Measurements from ENCODE around the gene ONECUT2. TPM values are rescaled to one million over a fixed set of nuclear protein-coding genes. Genes with fewer than 3 reads are reported as not detected.

ONECUT2 gene
- total and polyA plus RNA-seq, 3 donors from 2014 or later, result 0.69 to 0.93 (median 0.79) TPM

DNA sequence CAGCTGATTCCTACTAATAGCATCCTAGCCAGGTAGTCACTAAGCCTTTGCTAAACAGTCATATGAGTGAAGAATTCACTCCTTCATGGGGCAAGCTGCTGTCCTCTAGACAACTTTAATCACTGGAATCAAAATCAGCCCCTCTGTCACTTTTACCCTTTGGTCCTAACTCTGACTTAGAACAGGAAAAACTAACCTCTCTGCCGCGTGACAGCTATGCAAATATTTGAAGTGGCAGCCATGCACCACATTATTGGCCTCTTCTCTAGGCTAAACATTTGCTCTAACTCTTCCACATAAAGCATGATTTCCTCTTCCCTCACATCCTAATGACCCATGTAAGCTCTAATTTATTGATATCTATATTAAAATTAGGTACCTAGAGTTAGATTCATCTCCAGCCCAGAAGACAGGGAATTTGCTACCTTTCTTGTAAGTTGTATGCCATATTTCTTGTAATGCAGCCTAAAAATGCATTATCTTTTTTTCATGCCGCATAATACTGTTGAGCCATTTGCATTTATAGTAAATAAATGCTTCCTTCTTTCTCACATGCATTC, 12.8 kb upstream of the ONECUT2 start:
- no peak for TF ChIP-seq POLR2A (IDR thresholded peaks at IDR 0.05)
- TF ChIP-seq, protein P1, sequence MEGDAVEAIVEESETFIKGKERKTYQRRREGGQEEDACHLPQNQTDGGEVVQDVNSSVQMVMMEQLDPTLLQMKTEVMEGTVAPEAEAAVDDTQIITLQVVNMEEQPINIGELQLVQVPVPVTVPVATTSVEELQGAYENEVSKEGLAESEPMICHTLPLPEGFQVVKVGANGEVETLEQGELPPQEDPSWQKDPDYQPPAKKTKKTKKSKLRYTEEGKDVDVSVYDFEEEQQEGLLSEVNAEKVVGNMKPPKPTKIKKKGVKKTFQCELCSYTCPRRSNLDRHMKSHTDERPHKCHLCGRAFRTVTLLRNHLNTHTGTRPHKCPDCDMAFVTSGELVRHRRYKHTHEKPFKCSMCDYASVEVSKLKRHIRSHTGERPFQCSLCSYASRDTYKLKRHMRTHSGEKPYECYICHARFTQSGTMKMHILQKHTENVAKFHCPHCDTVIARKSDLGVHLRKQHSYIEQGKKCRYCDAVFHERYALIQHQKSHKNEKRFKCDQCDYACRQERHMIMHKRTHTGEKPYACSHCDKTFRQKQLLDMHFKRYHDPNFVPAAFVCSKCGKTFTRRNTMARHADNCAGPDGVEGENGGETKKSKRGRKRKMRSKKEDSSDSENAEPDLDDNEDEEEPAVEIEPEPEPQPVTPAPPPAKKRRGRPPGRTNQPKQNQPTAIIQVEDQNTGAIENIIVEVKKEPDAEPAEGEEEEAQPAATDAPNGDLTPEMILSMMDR (IDR thresholded peaks at IDR 0.05), result no peak
- no peaks in the 10 kb centered on the region for H3K4me1 ChIP-seq
- no peaks in the 10 kb centered on the region for H3K36me3 ChIP-seq (ENCODE audit: low read depth, missing control alignments)
- WGBS, 2 donors, result 76 to 86% methylated on average over 3 of the region's 3 CpGs
- DNase-seq, result no peak
- no peak overlapping the region for H3K4me3 ChIP-seq
- H3K9me3 ChIP-seq, result no peaks in the 10 kb centered on the region
- H3K27ac ChIP-seq, result no peak overlapping the region
- intact Hi-C loops (cut with DNase I; ENCODE audit: low total_unique reads), result no loop called here
- no peaks in the 10 kb centered on the region for H3K27me3 ChIP-seq

DNA sequence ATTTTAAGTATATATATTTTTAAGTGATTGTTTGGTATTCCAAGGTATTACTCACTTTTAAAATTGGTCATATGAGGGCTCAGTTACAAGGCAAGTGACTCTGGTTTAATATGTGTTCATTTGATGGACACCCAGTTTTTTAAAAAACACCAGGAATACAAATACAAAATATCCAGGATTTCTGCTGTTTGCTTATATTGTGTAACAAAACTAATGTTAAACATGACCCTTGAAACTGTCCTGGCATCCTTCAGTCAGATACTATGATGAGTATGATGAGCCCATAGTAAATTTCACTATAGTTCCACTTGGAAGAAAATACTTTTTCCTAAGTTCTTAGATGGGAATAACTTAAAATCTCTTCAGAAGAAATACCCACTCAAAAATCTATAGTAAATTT, 11.4 kb upstream of the ONECUT2 start:
- H3K4me1 ChIP-seq, result no peaks in the 10 kb centered on the region
- no peak for TF ChIP-seq POLR2A (IDR thresholded peaks at IDR 0.05)
- TF ChIP-seq, protein P1 (IDR thresholded peaks at IDR 0.05), result no peak
- no peak for DNase-seq
- H3K9me3 ChIP-seq, result no peaks in the 10 kb centered on the region
- intact Hi-C loops (cut with DNase I; ENCODE audit: low total_unique reads), result no loop called here
- H3K4me3 ChIP-seq, result no peak overlapping the region
- no peaks in the 10 kb centered on the region for H3K36me3 ChIP-seq (ENCODE audit: low read depth, missing control alignments)
- no peaks in the 10 kb centered on the region for H3K27me3 ChIP-seq
- no peak overlapping the region for H3K27ac ChIP-seq

DNA sequence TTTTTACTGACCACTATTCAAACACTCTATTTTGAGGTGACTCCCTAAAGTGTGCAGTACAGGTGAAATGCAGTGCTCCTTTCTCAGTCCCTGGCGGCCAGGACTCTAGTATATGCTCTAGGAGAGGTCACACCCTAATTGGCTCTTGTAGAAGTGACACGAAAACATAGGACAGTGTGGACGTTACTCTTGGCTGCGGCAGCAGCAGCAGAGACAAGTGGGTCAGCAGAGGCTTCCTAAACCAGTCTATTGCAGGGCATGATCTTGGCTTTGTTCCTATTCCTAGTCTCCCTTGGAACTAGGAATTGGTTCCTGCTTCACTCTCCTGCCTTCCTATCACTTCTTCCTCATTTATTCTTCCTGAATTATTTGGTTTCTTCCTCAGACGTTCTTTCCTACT, 10.1 kb upstream of the ONECUT2 start:
- no peaks in the 10 kb centered on the region for H3K9me3 ChIP-seq
- no peak for DNase-seq
- H3K4me3 ChIP-seq, result no peak overlapping the region
- no peak overlapping the region for H3K27ac ChIP-seq
- H3K36me3 ChIP-seq (ENCODE audit: low read depth, missing control alignments), result no peaks in the 10 kb centered on the region
- WGBS, 2 donors, result 79 to 80% methylated on average over 5 of the region's 5 CpGs
- intact Hi-C loops (cut with DNase I; ENCODE audit: low total_unique reads), result no loop called here
- no peaks in the 10 kb centered on the region for H3K4me1 ChIP-seq
- TF ChIP-seq POLR2A (IDR thresholded peaks at IDR 0.05), result no peak
- TF ChIP-seq, protein P1 (IDR thresholded peaks at IDR 0.05), result no peak
- H3K27me3 ChIP-seq, result no peaks in the 10 kb centered on the region

DNA sequence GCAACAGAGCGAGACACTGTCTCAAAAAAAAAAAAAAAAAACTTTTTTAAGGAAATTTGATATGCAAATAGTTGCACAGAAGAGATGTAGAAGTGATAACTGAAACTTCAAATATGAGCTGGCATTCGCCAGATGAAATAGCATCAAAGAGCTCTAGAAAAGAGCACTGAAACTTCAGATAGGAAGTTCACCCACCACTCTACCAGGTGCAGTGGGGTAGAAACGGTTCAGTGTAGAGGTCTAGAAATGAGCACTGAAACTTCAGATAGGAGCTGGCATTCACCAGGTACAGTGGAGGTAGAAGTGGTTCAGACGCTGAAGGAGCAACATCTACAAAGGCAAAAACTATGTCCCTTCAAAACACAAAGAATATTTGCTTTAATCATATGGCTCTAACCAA, 9.0 kb upstream of the ONECUT2 start:
- Histone ChIP-seq H3K4me3 (no peak overlapping the region), H3K9me3 (no peaks in the 10 kb centered on the region), H3K36me3 (ENCODE audit: low read depth, missing control alignments) (no peaks in the 10 kb centered on the region), H3K27ac (peak overlapping the region in 1 of 2 donors; percentile 78), H3K4me1 (no peaks in the 10 kb centered on the region), H3K27me3 (no peaks in the 10 kb centered on the region)
- intact Hi-C loops (cut with DNase I; ENCODE audit: low total_unique reads), result no loop called here
- no peak for DNase-seq
- WGBS, 2 donors, result 53 to 68% methylated on average over 4 of the region's 4 CpGs
- TF ChIP-seq, protein P1 (IDR thresholded peaks at IDR 0.05), result no peak
- no peak for TF ChIP-seq POLR2A (IDR thresholded peaks at IDR 0.05)

Data from testis (tissue), 3 donors.